IMR-90 (cell line): ENCODE measurements around the gene MTA3.

ENCODE experiments used
- CEBPB ChIP-seq: IDR thresholded peaks from 2 replicates; pipeline ENCODE4 v1.6.1; 2012; ENCODE audit warnings: low read depth, low read length, improper control_type of control experiment
- CTCF ChIP-seq: conservative IDR thresholded peaks from 2 replicates; pipeline ENCODE4 v1.5.1; 2012; ENCODE audit warnings: mild to moderate bottlenecking, low read depth, low read length, improper control_type of control experiment
- POLR2A ChIP-seq: IDR thresholded peaks from 2 replicates; pipeline ENCODE4 v1.6.1; 2012; ENCODE audit warnings: mild to moderate bottlenecking, low read depth, low read length
- RAD21 ChIP-seq: IDR thresholded peaks from 2 replicates; pipeline ENCODE4 v1.6.1; 2012; ENCODE audit warnings: low read length, improper control_type of control experiment

DNA sequence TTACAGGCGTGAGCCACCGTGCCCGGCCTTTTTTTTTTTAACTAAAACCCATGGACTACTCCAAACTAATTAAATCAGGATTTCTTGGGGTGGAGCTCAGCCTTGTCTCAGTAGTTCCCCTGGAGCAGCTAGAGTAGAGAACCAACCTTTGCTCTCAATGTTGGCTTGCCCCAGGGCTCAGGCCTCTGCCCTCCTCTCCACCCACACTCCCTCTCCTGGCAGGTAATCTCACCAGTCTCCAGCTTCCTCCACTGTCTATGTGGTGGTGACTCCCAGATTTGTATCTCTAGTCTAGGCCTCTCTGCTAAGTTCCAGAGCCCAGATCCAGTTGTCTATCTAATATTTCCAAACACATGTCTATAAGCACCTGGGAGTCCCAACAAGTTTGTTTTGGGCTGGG lies 9.6 kb upstream of the MTA3 start:
- TF ChIP-seq POLR2A (no peak), CTCF (no peak), RAD21 (no peak), CEBPB (no peak)
